Measurements from ENCODE around the gene HSD17B10.

The HSD17B10 gene

DNA sequence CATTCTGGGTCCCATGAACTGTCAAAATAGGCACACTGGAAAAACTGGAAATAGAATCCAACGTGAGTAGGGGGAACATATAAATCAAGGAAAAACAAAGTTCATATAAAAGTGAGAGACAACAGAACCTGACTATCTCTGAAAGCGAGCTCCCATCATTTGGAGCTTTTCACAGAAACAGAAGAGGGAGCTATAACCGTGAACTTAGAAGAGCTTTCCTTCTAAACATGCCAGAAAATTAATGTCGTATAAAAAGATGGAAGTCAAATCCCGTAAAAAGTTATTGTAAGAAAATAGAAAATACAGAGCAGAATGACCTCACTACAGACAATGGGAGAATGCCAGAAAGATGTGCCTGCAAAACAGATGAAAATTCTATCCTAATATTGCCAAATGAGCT lies 23.9 kb upstream of the HSD17B10 start:
- peaks cover 0 to 6% (median 0%) of the 10 kb centered on the region in 11 experiments; a peak in 2 of 22 replicates for H3K9me3 ChIP-seq (replicated peaks in 1 of 11)
- peaks cover 0 to 12% (median 0%) of the 10 kb centered on the region in 10 experiments; a peak in 3 of 20 replicates for H3K4me1 ChIP-seq
- no peak overlapping the region for H3K4me2 ChIP-seq
- H3K27ac ChIP-seq = no peak overlapping the region
- peaks cover 42 to 79% (median 66%) of the 10 kb centered on the region in 11 experiments for H3K27me3 ChIP-seq
- no peaks in the 10 kb centered on the region for H4K20me1 ChIP-seq
- no peak overlapping the region for H3K9ac ChIP-seq
- no peak overlapping the region for H3K4me3 ChIP-seq
- no peak for TF ChIP-seq Cebpa-rat (IDR thresholded peaks at IDR 0.05)
- H3K36me3 ChIP-seq = no peaks in the 10 kb centered on the region

- H3K4me2 ChIP-seq = peak overlapping the region in 3 of 11 experiments; percentile 2 to 32 (median 24); a peak in 5 of 22 replicates
- no peaks in the 10 kb centered on the region for H3K36me3 ChIP-seq
- TF ChIP-seq Cebpa-rat (IDR thresholded peaks at IDR 0.05) = no peak
- H3K4me3 ChIP-seq = no peak overlapping the region
- peaks cover 0 to 12% (median 0%) of the 10 kb centered on the region in 10 experiments; a peak in 3 of 20 replicates for H3K4me1 ChIP-seq
- no peaks in the 10 kb centered on the region for H4K20me1 ChIP-seq
- peak overlapping the region in 3 of 11 experiments; percentile 7 to 47 (median 42); a peak in 4 of 22 replicates for H3K27ac ChIP-seq
- peaks cover 42 to 88% (median 71%) of the 10 kb centered on the region in 11 experiments for H3K27me3 ChIP-seq
- peaks cover 0 to 6% (median 0%) of the 10 kb centered on the region in 11 experiments; a peak in 2 of 22 replicates for H3K9me3 ChIP-seq (replicated peaks in 1 of 11)
- H3K9ac ChIP-seq = no peak overlapping the region; a peak in 1 of 22 replicates
Observed at GRCh38 chrX:53456254-53456653, 22.1 kb upstream of the HSD17B10 start.

GRCh38 chrX:53452812-53453211 lies 18.6 kb upstream of the HSD17B10 start:
- Histone ChIP-seq H3K36me3 (no peaks in the 10 kb centered on the region), H3K4me2 (no peak overlapping the region), H3K4me1 (peaks cover 0 to 12% (median 0%) of the 10 kb centered on the region in 10 experiments; a peak in 3 of 20 replicates), H3K4me3 (no peak overlapping the region), H3K27ac (no peak overlapping the region), H3K9ac (no peak overlapping the region), H4K20me1 (no peaks in the 10 kb centered on the region; a peak in 3 of 22 replicates), H3K27me3 (peaks cover 54 to 87% (median 70%) of the 10 kb centered on the region in 11 experiments), H3K9me3 (replicated peaks in 1 of 11) (peaks cover 0 to 6% (median 0%) of the 10 kb centered on the region in 11 experiments; a peak in 2 of 22 replicates)
- no peak for TF ChIP-seq Cebpa-rat (IDR thresholded peaks at IDR 0.05)

- TF ChIP-seq Cebpa-rat (IDR thresholded peaks at IDR 0.05) = no peak
- H3K4me1 ChIP-seq = no peaks in the 10 kb centered on the region
Observed at GRCh38 chrX:53449632-53450031, 15.5 kb upstream of the HSD17B10 start.

DNA sequence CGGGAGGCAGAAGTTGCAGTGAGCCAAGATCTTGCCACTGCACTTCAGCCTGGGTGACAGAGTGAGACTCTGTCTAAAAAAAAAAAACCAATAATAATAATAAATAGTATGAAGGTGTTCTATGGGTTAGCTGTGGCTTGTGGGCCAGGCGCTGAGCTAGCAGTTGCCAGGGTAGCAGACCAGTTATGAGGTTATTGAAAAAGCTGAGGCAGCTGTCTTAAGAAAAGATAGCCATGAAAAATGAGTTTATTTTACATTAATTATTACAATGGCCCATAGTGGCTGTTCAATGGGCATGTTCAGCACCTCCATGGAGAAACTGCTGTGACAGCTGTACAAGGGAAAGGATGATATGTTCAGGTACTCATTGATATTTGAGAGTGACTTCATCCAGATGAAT lies 13.3 kb upstream of the HSD17B10 start:
- Histone ChIP-seq H4K20me1 (no peaks in the 10 kb centered on the region; a peak in 3 of 22 replicates), H3K9me3 (replicated peaks in 1 of 11) (no peaks in the 10 kb centered on the region), H3K9ac (no peak overlapping the region), H3K36me3 (no peaks in the 10 kb centered on the region), H3K4me3 (no peak overlapping the region), H3K4me1 (peaks cover under 1 to 6% (median 1%) of the 10 kb centered on the region in 10 experiments; a peak in 15 of 20 replicates), H3K27ac (no peak overlapping the region), H3K4me2 (no peak overlapping the region), H3K27me3 (peaks cover 35 to 71% (median 52%) of the 10 kb centered on the region in 11 experiments)
- no peak for TF ChIP-seq Cebpa-rat (IDR thresholded peaks at IDR 0.05)

More at GRCh38 chrX:53449632-53450031, 15.5 kb upstream of the HSD17B10 start:
- H3K27ac ChIP-seq = no peak overlapping the region
- no peaks in the 10 kb centered on the region for H3K9me3 ChIP-seq (replicated peaks in 1 of 11)
- H3K9ac ChIP-seq = no peak overlapping the region
- H3K4me2 ChIP-seq = no peak overlapping the region
- no peaks in the 10 kb centered on the region for H3K36me3 ChIP-seq
- peaks cover 40 to 76% (median 59%) of the 10 kb centered on the region in 11 experiments for H3K27me3 ChIP-seq
- H4K20me1 ChIP-seq = no peaks in the 10 kb centered on the region; a peak in 3 of 22 replicates
- no peak overlapping the region for H3K4me3 ChIP-seq

- Histone ChIP-seq H3K9me3 (replicated peaks in 1 of 11) (no peaks in the 10 kb centered on the region), H3K27me3 (peaks cover 40 to 83% (median 54%) of the 10 kb centered on the region in 11 experiments), H3K4me1 (peaks cover 8 to 21% (median 16%) of the 10 kb centered on the region in 10 experiments; a peak in 19 of 20 replicates), H3K9ac (no peak overlapping the region), H3K4me2 (no peak overlapping the region), H3K27ac (no peak overlapping the region), H4K20me1 (no peaks in the 10 kb centered on the region; a peak in 3 of 22 replicates), H3K36me3 (no peaks in the 10 kb centered on the region), H3K4me3 (no peak overlapping the region)
- no peak for TF ChIP-seq Cebpa-rat (IDR thresholded peaks at IDR 0.05)
Observed at GRCh38 chrX:53445977-53446376, 11.8 kb upstream of the HSD17B10 start.

GRCh38 chrX:53442322-53442631 lies 8.1 kb upstream of the HSD17B10 start:
- no peak for TF ChIP-seq Cebpa-rat (IDR thresholded peaks at IDR 0.05)
- Histone ChIP-seq H3K27me3 (peaks cover 24 to 83% (median 54%) of the 10 kb centered on the region in 11 experiments), H3K27ac (peak overlapping the region in 6 of 11 experiments; percentile 48 to 73 (median 54); a peak in 9 of 22 replicates), H3K4me1 (peaks cover 8 to 36% (median 24%) of the 10 kb centered on the region in 10 experiments; a peak in 19 of 20 replicates), H4K20me1 (no peaks in the 10 kb centered on the region), H3K9ac (peak overlapping the region in 8 of 11 experiments; percentile 38 to 71 (median 62); a peak in 13 of 22 replicates), H3K4me2 (peak overlapping the region; percentile 72 to 92 (median 84)), H3K4me3 (peak overlapping the region; percentile 40 to 69 (median 56); a peak in 17 of 20 replicates), H3K36me3 (no peaks in the 10 kb centered on the region), H3K9me3 (replicated peaks in 1 of 11) (no peaks in the 10 kb centered on the region)

GRCh38 chrX:53441531-53442321 lies 7.6 kb upstream of the HSD17B10 start:
- no peak for TF ChIP-seq Cebpa-rat (IDR thresholded peaks at IDR 0.05)
- Histone ChIP-seq H3K4me1 (peaks cover 8 to 37% (median 24%) of the 10 kb centered on the region in 10 experiments; a peak in 19 of 20 replicates), H3K4me3 (peak overlapping the region; percentile 40 to 69 (median 56)), H3K4me2 (peak overlapping the region; percentile 72 to 92 (median 84)), H3K27me3 (peaks cover 23 to 82% (median 51%) of the 10 kb centered on the region in 11 experiments), H3K9me3 (replicated peaks in 1 of 11) (no peaks in the 10 kb centered on the region), H3K36me3 (no peaks in the 10 kb centered on the region), H3K27ac (peak overlapping the region in 9 of 11 experiments; percentile 6 to 73 (median 49); a peak in 13 of 22 replicates), H3K9ac (peak overlapping the region in 10 of 11 experiments; percentile 38 to 71 (median 62); a peak in 20 of 22 replicates), H4K20me1 (no peaks in the 10 kb centered on the region)

All from BLaER1 treated with 17β-estradiol and CSF1 and Interleukin-3, amounts not matched to agents 10 nM and 100 nM (cell line).